Caco-2 (cell line): ENCODE data around the gene TOMM40. TPM values are rescaled to one million over a fixed set of nuclear protein-coding genes. Genes with fewer than 3 reads are reported as not detected.

ENCODE experiments used
- BruUV-seq: library from RNA; stranded (reverse); fragments of 400-500 nt; replicated peaks from 2 replicates; lab custom pipeline; 2021; lab: Mats Ljungman, UMichigan
- CTCF ChIA-PET: fragments of 300-600 bp; sonication (Branson Sonifier 250); formaldehyde crosslinking; loops from one replicate; lab custom pipeline; 2022; ENCODE audit warnings: antibody characterized with exemption; lab: Charles Lee
- POLR2A ChIA-PET: fragments of 300-600 bp; sonication (Branson Sonifier 250); formaldehyde crosslinking; loops from one replicate; lab custom pipeline; 2022; ENCODE audit warnings: antibody characterized with exemption; lab: Charles Lee
- DNase-seq, 2 experiments: peaks; one replicate each; pipeline versions ENCODE4 v3.0.0 to v3.0.0-alpha.2; 2020 to 2022
- H3K27me3 ChIP-seq: replicated peaks from 2 replicates; pipeline ENCODE4 v1.6.0; 2011; ENCODE audit warnings: low read length; ENCODE audit not compliant: control insufficient read depth, insufficient read depth
- H3K36me3 ChIP-seq: 2 replicates; pipeline ENCODE4 v1.5.1; 2011; ENCODE audit warnings: low read length; ENCODE audit not compliant: control insufficient read depth, insufficient read depth
- H3K4me1 ChIP-seq: fragments of 250-450 bp; sonication (Bioruptor Pico); 2 replicates; pipeline ENCODE4 v1.5.1; 2020; ENCODE audit warnings: mild to moderate bottlenecking
- H3K4me3 ChIP-seq: 2 replicates; pipeline ENCODE4 v1.5.1; 2011; ENCODE audit warnings: low read depth, mild to moderate bottlenecking, control low read depth, low read length
- H3K9me3 ChIP-seq: fragments of 250-450 bp; sonication (Bioruptor Pico); 2 replicates; pipeline ENCODE4 v1.5.1; 2020; ENCODE audit warnings: mild to moderate bottlenecking, moderate library complexity
- H3K27ac Mint-ChIP-seq: one replicate; pipeline ENCODE4 v1.8.0; 2022; ENCODE audit warnings: mixed read lengths; ENCODE audit not compliant: unreplicated experiment
- H3K27me3 Mint-ChIP-seq: one replicate; pipeline ENCODE4 v1.8.0; 2022; ENCODE audit warnings: mixed read lengths; ENCODE audit not compliant: insufficient read depth, unreplicated experiment
- H3K36me3 Mint-ChIP-seq: one replicate; pipeline ENCODE4 v1.8.0; 2022; ENCODE audit warnings: mild to moderate bottlenecking, mixed read lengths; ENCODE audit not compliant: insufficient read depth, unreplicated experiment
- H3K4me1 Mint-ChIP-seq: one replicate; pipeline ENCODE4 v1.8.0; 2022; ENCODE audit warnings: low read depth, mixed read lengths; ENCODE audit not compliant: unreplicated experiment
- H3K4me3 Mint-ChIP-seq: one replicate; pipeline ENCODE4 v1.8.0; 2022; ENCODE audit warnings: mild to moderate bottlenecking, moderate library complexity, mixed read lengths; ENCODE audit not compliant: unreplicated experiment
- H3K9me3 Mint-ChIP-seq: one replicate; pipeline ENCODE4 v1.8.0; 2022; ENCODE audit warnings: mixed read lengths; ENCODE audit not compliant: unreplicated experiment
- intact Hi-C: fragments of 100-400 bp; cut with micrococcal nuclease; formaldehyde crosslinking; loops from one replicate; pipeline ENCODE4 v1.10.0; 2022; ENCODE audit not compliant: unreplicated experiment
- total RNA-seq: library from RNA; stranded (reverse); gene quantifications from 2 replicates; pipeline ENCODE4 v1.2.3, GENCODE V29; 2022
- TF ChIP-seq, protein P1 (sequence below), 2 experiments: fragments of 200-600 bp in 1 of 2; IDR thresholded peaks; 1 replicate in 1 of 2; 2 replicates in 1 of 2; pipeline versions ENCODE4 v1.5.1 to v1.8.0; 2011 to 2022; ENCODE audit warnings: antibody characterized with exemption in 1 of 2, control low read depth in 1 of 2, inconsistent platforms in 1 of 2, low read depth in 1 of 2, low read length in 1 of 2, mild to moderate bottlenecking in 1 of 2, moderate library complexity in 1 of 2; ENCODE audit not compliant: insufficient read depth in 1 of 2, severe bottlenecking in 1 of 2, unreplicated experiment in 1 of 2

TOMM40 gene
- total RNA-seq, 1 experiment from 2014 or later = 205 TPM

- intact Hi-C loops = no loop called here
- Mint-ChIP-seq H3K4me3 (no peak overlapping the region), H3K4me1 (peaks cover 17% of the 10 kb centered on the region), H3K9me3 (no peaks in the 10 kb centered on the region), H3K27me3 (no peaks in the 10 kb centered on the region), H3K36me3 (peaks cover 89% of the 10 kb centered on the region), H3K27ac (peak overlapping the region; percentile 21)
- Histone ChIP-seq H3K4me3 (no peak overlapping the region), H3K27me3 (no peaks in the 10 kb centered on the region), H3K36me3 (peaks cover 15% of the 10 kb centered on the region), H3K9me3 (no peaks in the 10 kb centered on the region), H3K4me1 (peaks cover 17% of the 10 kb centered on the region)
- ChIA-PET CTCF (no interaction called here), POLR2A (no interaction called here)
- TF ChIP-seq, protein P1, sequence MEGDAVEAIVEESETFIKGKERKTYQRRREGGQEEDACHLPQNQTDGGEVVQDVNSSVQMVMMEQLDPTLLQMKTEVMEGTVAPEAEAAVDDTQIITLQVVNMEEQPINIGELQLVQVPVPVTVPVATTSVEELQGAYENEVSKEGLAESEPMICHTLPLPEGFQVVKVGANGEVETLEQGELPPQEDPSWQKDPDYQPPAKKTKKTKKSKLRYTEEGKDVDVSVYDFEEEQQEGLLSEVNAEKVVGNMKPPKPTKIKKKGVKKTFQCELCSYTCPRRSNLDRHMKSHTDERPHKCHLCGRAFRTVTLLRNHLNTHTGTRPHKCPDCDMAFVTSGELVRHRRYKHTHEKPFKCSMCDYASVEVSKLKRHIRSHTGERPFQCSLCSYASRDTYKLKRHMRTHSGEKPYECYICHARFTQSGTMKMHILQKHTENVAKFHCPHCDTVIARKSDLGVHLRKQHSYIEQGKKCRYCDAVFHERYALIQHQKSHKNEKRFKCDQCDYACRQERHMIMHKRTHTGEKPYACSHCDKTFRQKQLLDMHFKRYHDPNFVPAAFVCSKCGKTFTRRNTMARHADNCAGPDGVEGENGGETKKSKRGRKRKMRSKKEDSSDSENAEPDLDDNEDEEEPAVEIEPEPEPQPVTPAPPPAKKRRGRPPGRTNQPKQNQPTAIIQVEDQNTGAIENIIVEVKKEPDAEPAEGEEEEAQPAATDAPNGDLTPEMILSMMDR (IDR thresholded peaks at IDR 0.05; ENCODE audit: insufficient read depth in 1 of 2, low read depth in 1 of 2, low read length in 1 of 2, severe bottlenecking in 1 of 2, unreplicated experiment in 1 of 2) = no peak
- no peak for DNase-seq
- BruUV-seq = no TSS peak
Measured at GRCh38 chr19:44876930-44877535, 14.0 kb upstream of the TOMM40 start.

- BruUV-seq = TSS peak; percentile 62
- Mint-ChIP-seq H3K27me3 (no peaks in the 10 kb centered on the region), H3K4me3 (peak overlapping the region; percentile 54), H3K4me1 (peaks cover 11% of the 10 kb centered on the region), H3K36me3 (peaks cover 86% of the 10 kb centered on the region), H3K9me3 (no peaks in the 10 kb centered on the region), H3K27ac (peak overlapping the region; percentile 74)
- TF ChIP-seq, protein P1 (IDR thresholded peaks at IDR 0.05; ENCODE audit: insufficient read depth in 1 of 2, low read depth in 1 of 2, low read length in 1 of 2, severe bottlenecking in 1 of 2, unreplicated experiment in 1 of 2) = no peak
- Histone ChIP-seq H3K36me3 (peaks cover 7% of the 10 kb centered on the region), H3K4me1 (peaks cover 22% of the 10 kb centered on the region), H3K9me3 (no peaks in the 10 kb centered on the region), H3K27me3 (no peaks in the 10 kb centered on the region), H3K4me3 (no peak overlapping the region)
- CTCF ChIA-PET = no interaction called here
- POLR2A ChIA-PET = no interaction called here
- intact Hi-C loops = no loop called here
- DNase-seq = peak; percentile 40 to 64
Measured at GRCh38 chr19:44878120-44878865, 12.8 kb upstream of the TOMM40 start.

GRCh38 chr19:44879309-44880065, 11.6 kb upstream of the TOMM40 start:
- Mint-ChIP-seq H3K27me3 (no peaks in the 10 kb centered on the region), H3K27ac (peak overlapping the region; percentile 83), H3K4me1 (peaks cover 17% of the 10 kb centered on the region), H3K9me3 (no peaks in the 10 kb centered on the region), H3K4me3 (no peak overlapping the region), H3K36me3 (peaks cover 82% of the 10 kb centered on the region)
- H3K27me3 ChIP-seq = no peaks in the 10 kb centered on the region
- BruUV-seq = no TSS peak
- H3K4me1 ChIP-seq = peaks cover 34% of the 10 kb centered on the region
- CTCF ChIA-PET = interaction anchor here (0.6 kb wide), 1 partner anchor 75 kb away, joined by 3 read pairs; no protein-coding TSS in a partner anchor
- no peak for DNase-seq
- intact Hi-C loops = no loop called here
- peaks cover 7% of the 10 kb centered on the region for H3K36me3 ChIP-seq
- H3K4me3 ChIP-seq = no peak overlapping the region
- TF ChIP-seq, protein P1 (IDR thresholded peaks at IDR 0.05; ENCODE audit: insufficient read depth in 1 of 2, low read depth in 1 of 2, low read length in 1 of 2, severe bottlenecking in 1 of 2, unreplicated experiment in 1 of 2) = no peak
- POLR2A ChIA-PET = interaction anchor here (0.5 to 0.6 kb wide), 2 partner anchors 21 to 148 kb away, joined by 3 to 6 read pairs; no protein-coding TSS in a partner anchor
- H3K9me3 ChIP-seq = no peaks in the 10 kb centered on the region
